ENCODE data around the gene NGRN. TPM values are rescaled to one million over a fixed set of nuclear protein-coding genes. Genes with fewer than 3 reads are reported as not detected.

Gene NGRN
- total and polyA plus RNA-seq, 2 of the 4 experiments (the other 2 are of a cell fraction), result 39.6 to 46.2 TPM

DNA sequence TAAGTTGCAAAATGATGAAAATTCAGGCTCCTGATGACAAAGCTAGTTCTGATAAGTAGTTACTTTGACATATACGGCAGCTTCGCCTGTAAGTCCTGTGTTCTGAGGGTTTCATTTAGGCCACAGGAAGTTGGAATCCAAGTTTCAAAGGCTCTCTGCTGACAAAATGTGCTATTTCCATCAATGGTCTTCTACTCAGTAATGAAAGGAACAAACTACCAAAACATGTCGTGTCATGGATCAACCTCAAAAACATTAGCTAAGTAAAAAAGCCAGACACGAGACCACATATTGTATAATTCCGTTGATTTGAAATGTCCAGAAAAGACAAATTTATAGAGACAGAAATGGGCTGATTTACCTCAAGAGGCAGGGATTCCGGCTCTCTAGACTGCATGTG is 22.5 kb downstream of the NGRN start:
- no peak overlapping the region for H3K14ac ChIP-seq (replicated peaks; ENCODE audit: low read depth, low read length)
- WGBS, 2 experiments (ENCODE audit: extremely low coverage in 2 of 2, insufficient read length in 1 of 2), result 100% methylated on average over 1 of the region's 6 CpGs; no CpG with 5 or more reads in 1 of the 2 experiments
- no TSS peak for BruUV-seq (replicated peaks)
- no peak for TF ChIP-seq SMC3 (IDR thresholded peaks at IDR 0.05; ENCODE audit: low read depth, low read length)
- no peak for TF ChIP-seq CEBPB (IDR thresholded peaks at IDR 0.05; ENCODE audit: low read depth, low read length)
- TF ChIP-seq USF2 (IDR thresholded peaks at IDR 0.05; ENCODE audit: low read depth, low read length), result no peak
- no peak for TF ChIP-seq MAFK (IDR thresholded peaks at IDR 0.05; ENCODE audit: low read depth, low read length)
- no peak for TF ChIP-seq RFX5 (IDR thresholded peaks at IDR 0.05; ENCODE audit: low read depth, low read length)
- TF ChIP-seq MAZ (IDR thresholded peaks at IDR 0.05; ENCODE audit: borderline replicate concordance, low read depth, low read length), result no peak
- TF ChIP-seq CTCF (conservative IDR thresholded peaks at IDR 0.05; ENCODE audit: low read depth, low read length), result no peak
- TF ChIP-seq RCOR1 (IDR thresholded peaks at IDR 0.05; ENCODE audit: insufficient replicate concordance, low read length), result no peak
- TF ChIP-seq NFE2L2 (IDR thresholded peaks at IDR 0.05; ENCODE audit: low read depth, low read length), result no peak
- TF ChIP-seq FOS (IDR thresholded peaks at IDR 0.05; ENCODE audit: low read depth, low read length), result no peak
- no peak for TF ChIP-seq POLR2A (IDR thresholded peaks at IDR 0.05; ENCODE audit: low read depth, low read length)
- TF ChIP-seq RAD21 (IDR thresholded peaks at IDR 0.05; ENCODE audit: low read length), result no peak
- no peak for TF ChIP-seq ELK1 (IDR thresholded peaks at IDR 0.05; ENCODE audit: borderline replicate concordance, low read depth, low read length)
- TF ChIP-seq BHLHE40 (IDR thresholded peaks at IDR 0.05; ENCODE audit: low read depth, low read length), result no peak
- no peak for TF ChIP-seq MXI1 (IDR thresholded peaks at IDR 0.05; ENCODE audit: borderline replicate concordance, low read depth, low read length)
- no peak overlapping the region for H3K18ac ChIP-seq (ENCODE audit: low read depth, low read length)
- intact Hi-C loops (cut with micrococcal nuclease), result loop anchor here (2.0 kb wide), 1 partner anchor 43 kb away; no protein-coding TSS in a partner anchor
- H2BK120ac ChIP-seq (ENCODE audit: low read depth, low read length), result no peak overlapping the region
- H3K9me3 ChIP-seq (ENCODE audit: control insufficient read depth, insufficient read depth, low read length), result no peaks in the 10 kb centered on the region
- dilution Hi-C loops (cut with HindIII; ENCODE audit: low sequenced_read_pairs, unreplicated experiment), result no loop called here
- H3K4me3 ChIP-seq (ENCODE audit: insufficient read depth, low read depth, low read length), result no peak overlapping the region
- no peak overlapping the region for H4K91ac ChIP-seq (ENCODE audit: insufficient read depth, low read depth, low read length)
- H2BK5ac ChIP-seq (ENCODE audit: low read depth, low read length, poor library complexity, severe bottlenecking), result no peak overlapping the region
- CTCF ChIA-PET, result interaction anchor here (0.6 kb wide), 1 partner anchor 19 kb away, joined by 3 read pairs; no protein-coding TSS in a partner anchor
- H4K20me1 ChIP-seq (ENCODE audit: insufficient read depth, low read length), result no peaks in the 10 kb centered on the region
- H3K56ac ChIP-seq (ENCODE audit: extremely low read depth, insufficient read depth, low read length), result no peak overlapping the region
- H2AFZ ChIP-seq (replicated peaks; ENCODE audit: low read length, poor library complexity), result no peak overlapping the region
- DNase-seq, result no peak
- H3K4me1 ChIP-seq (ENCODE audit: control insufficient read depth, insufficient read depth, low read length), result no peaks in the 10 kb centered on the region
- H2AK5ac ChIP-seq (ENCODE audit: low read depth, low read length), result no peak overlapping the region
- no peaks in the 10 kb centered on the region for H3K27me3 ChIP-seq (ENCODE audit: control insufficient read depth, insufficient read depth, low read length)
- H2BK15ac ChIP-seq (ENCODE audit: low read depth, low read length), result no peak overlapping the region
- H3K9me1 ChIP-seq (ENCODE audit: insufficient read depth, low read length), result no peaks in the 10 kb centered on the region
- H3K36me3 ChIP-seq (ENCODE audit: control insufficient read depth, insufficient read depth, low read length), result no peaks in the 10 kb centered on the region
- no peak overlapping the region for H3K9ac ChIP-seq (ENCODE audit: low read depth, low read length)
- H4K5ac ChIP-seq (ENCODE audit: low read depth, low read length), result no peak overlapping the region
- no peaks in the 10 kb centered on the region for H3K79me1 ChIP-seq (ENCODE audit: low read depth in 1 of 2, low read length in 2 of 2)
- H3K27ac ChIP-seq (ENCODE audit: insufficient read depth, low read length), result no peak overlapping the region
- ATAC-seq (ENCODE audit: low read depth), result no peak
- H2BK20ac ChIP-seq (ENCODE audit: low read depth, low read length), result no peak overlapping the region
- H3K23ac ChIP-seq (ENCODE audit: low read depth, low read length), result no peak overlapping the region
- H2AK9ac ChIP-seq (replicated peaks; ENCODE audit: low read depth, low read length, poor library complexity), result no peak overlapping the region
- in situ Hi-C loops (cut with MboI; ENCODE audit: low sequenced_read_pairs), result no loop called here
- POLR2A ChIA-PET (ENCODE audit: unreplicated experiment), result no interaction called here
- no peak overlapping the region for H4K8ac ChIP-seq (ENCODE audit: low read depth in 2 of 2, low read length in 2 of 2)
- no peak overlapping the region for H3K4ac ChIP-seq (ENCODE audit: low read depth, low read length)
- H3K4me2 ChIP-seq (ENCODE audit: low read depth, low read length), result no peak overlapping the region
